Esophagus squamous epithelium (tissue), 5 donors: ENCODE results near the gene DMRTA1. TPM values are rescaled to one million over a fixed set of nuclear protein-coding genes. Genes with fewer than 3 reads are reported as not detected.

Source experiments
- DNase-seq: peaks from one replicate; lab custom pipeline; 2025; lab: John Stamatoyannopoulos, UW
- H3K27ac ChIP-seq, 4 donors: fragments of 200-600 bp; sonication (generic); one replicate each; pipeline ENCODE4 v1.5.1; 2016 to 2019; ENCODE audit warnings: mild to moderate bottlenecking in 1 of 4
- H3K27me3 ChIP-seq, 4 donors: fragments of 200-600 bp; sonication (generic); 1 replicate in 3 of 4; 2 replicates in 1 of 4; pipeline versions ENCODE4 v1.5.1 to v1.6.0; 2017 to 2021; ENCODE audit warnings: antibody characterized with exemption in 1 of 4
- H3K36me3 ChIP-seq, 3 donors: fragments of 200-600 bp; sonication (generic); one replicate each; pipeline ENCODE4 v1.5.1; 2016 to 2019
- H3K4me1 ChIP-seq, 3 donors: fragments of 200-600 bp; sonication (generic); one replicate each; pipeline ENCODE4 v1.5.1; 2017 to 2019
- H3K4me3 ChIP-seq, 4 donors: fragments of 200-600 bp; sonication (generic); 1 replicate in 3 of 4; 2 replicates in 1 of 4; pipeline ENCODE4 v1.5.1; 2016 to 2019; ENCODE audit warnings: mild to moderate bottlenecking in 2 of 4, moderate library complexity in 1 of 4
- H3K9me3 ChIP-seq, 3 donors: fragments of 200-600 bp; sonication (generic); one replicate each; pipeline ENCODE4 v1.5.1; 2016 to 2019
- POLR2A ChIP-seq, 4 donors: fragments of 450-650 bp; IDR thresholded peaks; one replicate each; pipeline ENCODE4 v1.6.1; 2017; ENCODE audit warnings: antibody characterized with exemption in 4 of 4, mild to moderate bottlenecking in 4 of 4, moderate library complexity in 3 of 4
- WGBS, 2 donors: methylation state at CpG; one replicate each; pipeline ENCODE4 v1.1.5; 2018; 5-methylcytosine and 5-hydroxymethylcytosine counted together
- intact Hi-C: fragments of 100-400 bp; cut with DNase I; formaldehyde crosslinking; loops from one replicate; pipeline ENCODE4 v1.15.0; 2022
- total RNA-seq, 4 donors: library from RNA; depleted of rRNA; stranded (reverse); fragments of >200 nt; gene quantifications; one replicate each; pipeline ENCODE4 v1.1.0, GENCODE V29; 2016
- TF ChIP-seq, protein P1 (sequence below), 6 experiments: fragments of 450-650 bp in 4 of 6; fragments of 200-600 bp in 2 of 6; sonication (generic) in 2 of 6; IDR thresholded peaks; one replicate each; pipeline ENCODE4 v1.5.1; 2016 to 2019; ENCODE audit warnings: antibody characterized with exemption in 6 of 6, mild to moderate bottlenecking in 4 of 6, moderate library complexity in 4 of 6
- donor health status: DM: yes; HTN: yes; CAD: no.

DMRTA1 gene
- total RNA-seq, 4 donors from 2014 or later, result 3.3 to 5.7 (median 3.5) TPM

DNA sequence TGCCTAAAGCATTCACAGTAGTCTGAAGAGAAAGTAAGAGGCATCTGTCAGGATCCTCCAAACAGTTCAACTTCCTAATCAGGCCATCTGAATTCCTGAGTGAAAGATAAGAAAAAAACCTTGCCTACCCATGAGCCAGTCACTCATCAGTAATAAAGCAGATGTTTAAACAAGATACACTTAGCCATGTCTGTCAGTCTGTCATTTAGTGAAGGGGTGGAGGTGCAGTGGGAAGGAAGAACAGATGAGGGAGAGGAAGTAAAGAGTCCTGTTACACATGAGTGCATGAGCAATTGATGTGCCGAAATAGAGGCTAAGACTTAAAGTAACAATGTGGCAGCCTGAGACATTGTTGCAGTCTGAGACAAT is 29.9 kb upstream of the DMRTA1 start:
- 37 to 48% methylated on average over 1 of the region's 1 CpG for WGBS, 2 donors
- Histone ChIP-seq H3K27ac (no peak overlapping the region), H3K4me3 (no peak overlapping the region), H3K36me3 (no peaks in the 10 kb centered on the region), H3K27me3 (no peaks in the 10 kb centered on the region), H3K9me3 (no peaks in the 10 kb centered on the region), H3K4me1 (no peaks in the 10 kb centered on the region)
- intact Hi-C loops, result no loop called here
- no peak for DNase-seq
- no peak for TF ChIP-seq POLR2A (IDR thresholded peaks at IDR 0.05)
- TF ChIP-seq, protein P1, sequence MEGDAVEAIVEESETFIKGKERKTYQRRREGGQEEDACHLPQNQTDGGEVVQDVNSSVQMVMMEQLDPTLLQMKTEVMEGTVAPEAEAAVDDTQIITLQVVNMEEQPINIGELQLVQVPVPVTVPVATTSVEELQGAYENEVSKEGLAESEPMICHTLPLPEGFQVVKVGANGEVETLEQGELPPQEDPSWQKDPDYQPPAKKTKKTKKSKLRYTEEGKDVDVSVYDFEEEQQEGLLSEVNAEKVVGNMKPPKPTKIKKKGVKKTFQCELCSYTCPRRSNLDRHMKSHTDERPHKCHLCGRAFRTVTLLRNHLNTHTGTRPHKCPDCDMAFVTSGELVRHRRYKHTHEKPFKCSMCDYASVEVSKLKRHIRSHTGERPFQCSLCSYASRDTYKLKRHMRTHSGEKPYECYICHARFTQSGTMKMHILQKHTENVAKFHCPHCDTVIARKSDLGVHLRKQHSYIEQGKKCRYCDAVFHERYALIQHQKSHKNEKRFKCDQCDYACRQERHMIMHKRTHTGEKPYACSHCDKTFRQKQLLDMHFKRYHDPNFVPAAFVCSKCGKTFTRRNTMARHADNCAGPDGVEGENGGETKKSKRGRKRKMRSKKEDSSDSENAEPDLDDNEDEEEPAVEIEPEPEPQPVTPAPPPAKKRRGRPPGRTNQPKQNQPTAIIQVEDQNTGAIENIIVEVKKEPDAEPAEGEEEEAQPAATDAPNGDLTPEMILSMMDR (IDR thresholded peaks at IDR 0.05), result no peak

- WGBS, 2 donors, result 81 to 92% methylated on average over 1 of the region's 1 CpG
- Histone ChIP-seq H3K4me3 (no peak overlapping the region), H3K36me3 (no peaks in the 10 kb centered on the region), H3K27ac (no peak overlapping the region), H3K27me3 (no peaks in the 10 kb centered on the region), H3K4me1 (no peaks in the 10 kb centered on the region), H3K9me3 (no peaks in the 10 kb centered on the region)
- DNase-seq, result no peak
- TF ChIP-seq, protein P1 (IDR thresholded peaks at IDR 0.05), result no peak
- no peak for TF ChIP-seq POLR2A (IDR thresholded peaks at IDR 0.05)
- intact Hi-C loops, result no loop called here
These were observed 23.1 kb upstream of the DMRTA1 start for GRCh38 chr9:22423566-22423965.

GRCh38 chr9:22424616-22425015 is 22.0 kb upstream of the DMRTA1 start:
- Histone ChIP-seq H3K9me3 (no peaks in the 10 kb centered on the region), H3K27me3 (no peaks in the 10 kb centered on the region), H3K27ac (no peak overlapping the region), H3K4me1 (no peaks in the 10 kb centered on the region), H3K4me3 (no peak overlapping the region), H3K36me3 (no peaks in the 10 kb centered on the region)
- 81 to 89% methylated on average over 2 of the region's 2 CpGs for WGBS, 2 donors
- intact Hi-C loops, result no loop called here
- TF ChIP-seq, protein P1 (IDR thresholded peaks at IDR 0.05), result no peak
- TF ChIP-seq POLR2A (IDR thresholded peaks at IDR 0.05), result no peak
- DNase-seq, result no peak

GRCh38 chr9:22425551-22425950 is 21.1 kb upstream of the DMRTA1 start:
- TF ChIP-seq, protein P1 (IDR thresholded peaks at IDR 0.05), result no peak
- TF ChIP-seq POLR2A (IDR thresholded peaks at IDR 0.05), result no peak
- intact Hi-C loops, result no loop called here
- Histone ChIP-seq H3K4me3 (no peak overlapping the region), H3K9me3 (no peaks in the 10 kb centered on the region), H3K27ac (no peak overlapping the region), H3K27me3 (no peaks in the 10 kb centered on the region), H3K4me1 (no peaks in the 10 kb centered on the region), H3K36me3 (no peaks in the 10 kb centered on the region)
- WGBS, 2 donors, result 76 to 81% methylated on average over 4 of the region's 4 CpGs
- no peak for DNase-seq

GRCh38 chr9:22427226-22427880 is 19.3 kb upstream of the DMRTA1 start:
- WGBS, 2 donors, result 79 to 85% methylated on average over 5 of the region's 5 CpGs
- Histone ChIP-seq H3K36me3 (no peaks in the 10 kb centered on the region), H3K4me1 (no peaks in the 10 kb centered on the region), H3K27me3 (no peaks in the 10 kb centered on the region), H3K9me3 (no peaks in the 10 kb centered on the region), H3K27ac (no peak overlapping the region), H3K4me3 (no peak overlapping the region)
- no peak for DNase-seq
- intact Hi-C loops, result no loop called here
- TF ChIP-seq, protein P1 (IDR thresholded peaks at IDR 0.05), result no peak
- TF ChIP-seq POLR2A (IDR thresholded peaks at IDR 0.05), result no peak
